Activated CD4-positive, alpha-beta T cell treated with anti-CD3 and anti-CD28 coated beads for 36 hours (primary cell): ENCODE measurements around the gene JARID2. TPM values are rescaled to one million over a fixed set of nuclear protein-coding genes. Genes with fewer than 3 reads are reported as not detected.

Source experiments
- ATAC-seq: fragments of 200-7000 bp; cut with Tn5 transposase; one replicate; pipeline ENCODE4 v1.10.0; 2021; ENCODE audit warnings: mild to moderate bottlenecking, moderate library complexity
- CTCF ChIA-PET: fragments of 350-600 bp; sonication (Branson Sonifier 250); formaldehyde crosslinking; loops from one replicate; lab custom pipeline; 2021; ENCODE audit warnings: antibody characterized with exemption; lab: Charles Lee
- POLR2A ChIA-PET: fragments of 350-600 bp; sonication (Branson Sonifier 250); formaldehyde crosslinking; loops from one replicate; lab custom pipeline; 2021; ENCODE audit warnings: antibody characterized with exemption, inconsistent platforms; lab: Charles Lee
- DNase-seq: peaks from one replicate; pipeline ENCODE4 v3.0.0-alpha.2; 2020
- H3K27ac Mint-ChIP-seq: one replicate; pipeline ENCODE4 v1.8.0; 2021; ENCODE audit warnings: mixed read lengths
- H3K27me3 Mint-ChIP-seq: one replicate; pipeline ENCODE4 v1.8.0; 2021; ENCODE audit warnings: mixed read lengths
- H3K36me3 Mint-ChIP-seq: one replicate; pipeline ENCODE4 v1.8.0; 2021; ENCODE audit warnings: low read depth, mixed read lengths
- H3K4me1 Mint-ChIP-seq: one replicate; pipeline ENCODE4 v1.8.0; 2021; ENCODE audit warnings: mixed read lengths
- H3K4me3 Mint-ChIP-seq: one replicate; pipeline ENCODE4 v1.8.0; 2021; ENCODE audit warnings: mild to moderate bottlenecking, moderate library complexity, mixed read lengths
- H3K9me3 Mint-ChIP-seq: one replicate; pipeline ENCODE4 v1.8.0; 2021; ENCODE audit warnings: low read depth, mixed read lengths
- intact Hi-C, 2 experiments: fragments of 100-400 bp; cut with DNase I in 1 of 2; cut with micrococcal nuclease in 1 of 2; formaldehyde crosslinking; loops; one replicate each; pipeline versions ENCODE4 v1.14.2 to v1.15.1; 2022 to 2024; cut with DNase I, micrococcal nuclease
- total RNA-seq, 2 experiments: library from RNA; stranded (reverse); gene quantifications; one replicate each; pipeline ENCODE4 v1.2.3, GENCODE V29; 2021

JARID2 gene
- total RNA-seq, 2 experiments from 2014 or later, result 43.0 to 48.6 TPM

DNA sequence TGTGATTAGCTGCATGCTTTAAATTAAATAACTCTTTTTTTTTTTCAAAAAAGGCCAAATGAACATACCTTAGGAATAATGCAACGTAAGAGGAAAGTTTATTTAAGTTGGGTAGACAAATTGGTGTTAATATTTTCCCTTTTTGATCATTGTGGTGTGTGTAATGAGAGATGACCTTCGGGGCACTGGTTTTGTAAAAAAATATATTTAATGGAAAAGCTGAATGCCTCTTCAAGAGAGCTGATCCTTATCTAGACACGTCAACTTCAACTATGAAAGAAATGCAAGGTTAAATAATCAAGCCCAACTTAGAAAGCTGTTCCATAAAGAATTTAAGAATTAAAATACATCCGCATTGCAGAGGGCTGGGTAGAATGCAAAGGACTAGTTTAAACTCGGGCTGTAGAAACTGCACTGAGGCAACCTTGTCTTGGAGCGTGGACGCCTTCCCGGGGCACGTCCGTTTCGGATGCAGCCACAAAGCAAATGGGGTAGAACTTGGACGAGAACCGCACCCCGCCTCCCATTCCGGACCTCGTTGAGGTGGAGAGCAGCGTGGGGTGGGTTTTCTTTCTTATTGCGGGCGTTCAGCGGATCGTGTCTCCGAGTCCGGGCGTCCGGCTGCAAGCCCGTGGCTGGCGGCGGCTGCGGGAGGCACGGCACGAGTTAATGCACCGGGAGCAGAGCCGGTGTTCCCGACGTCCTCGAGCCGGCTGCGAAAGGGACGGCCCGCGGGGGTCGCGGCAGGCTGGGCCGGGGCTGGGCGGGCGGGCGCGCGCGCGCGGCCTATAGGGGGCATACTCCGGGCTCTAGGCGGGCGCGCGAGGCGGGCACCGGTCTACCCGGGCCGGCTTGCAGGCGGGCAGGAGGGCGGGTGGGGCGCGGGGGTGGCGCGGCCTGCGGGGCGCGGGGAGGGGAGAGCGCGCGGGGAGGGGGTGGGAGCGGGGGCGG lies 1.9 kb downstream of the JARID2 start:
- Mint-ChIP-seq H3K9me3 (no peaks in the 10 kb centered on the region), H3K4me1 (peaks cover 44% of the 10 kb centered on the region), H3K27ac (peak overlapping the region; percentile 99), H3K36me3 (peaks cover 54% of the 10 kb centered on the region), H3K27me3 (no peaks in the 10 kb centered on the region), H3K4me3 (peak overlapping the region; percentile 92)
- intact Hi-C loops, result loop anchor here (1.0 to 10.0 kb wide), 17 partner anchors 115 to 1630 kb away; partner anchors contain the start of genes CD83 (in 1 of the 2) and NOL7 (in 1 of the 2)
- ATAC-seq, result peak; percentile 8
- DNase-seq, result peak; percentile 79
- POLR2A ChIA-PET, result interaction anchor here (0.6 to 1.3 kb wide), 5 partner anchors 17 to 959 kb away, joined by 3 to 6 read pairs (median 4); no protein-coding TSS in a partner anchor
- CTCF ChIA-PET, result interaction anchor here (0.6 to 1.2 kb wide), 3 partner anchors 8 to 281 kb away, joined by 3 to 4 read pairs (median 4); no protein-coding TSS in a partner anchor

DNA sequence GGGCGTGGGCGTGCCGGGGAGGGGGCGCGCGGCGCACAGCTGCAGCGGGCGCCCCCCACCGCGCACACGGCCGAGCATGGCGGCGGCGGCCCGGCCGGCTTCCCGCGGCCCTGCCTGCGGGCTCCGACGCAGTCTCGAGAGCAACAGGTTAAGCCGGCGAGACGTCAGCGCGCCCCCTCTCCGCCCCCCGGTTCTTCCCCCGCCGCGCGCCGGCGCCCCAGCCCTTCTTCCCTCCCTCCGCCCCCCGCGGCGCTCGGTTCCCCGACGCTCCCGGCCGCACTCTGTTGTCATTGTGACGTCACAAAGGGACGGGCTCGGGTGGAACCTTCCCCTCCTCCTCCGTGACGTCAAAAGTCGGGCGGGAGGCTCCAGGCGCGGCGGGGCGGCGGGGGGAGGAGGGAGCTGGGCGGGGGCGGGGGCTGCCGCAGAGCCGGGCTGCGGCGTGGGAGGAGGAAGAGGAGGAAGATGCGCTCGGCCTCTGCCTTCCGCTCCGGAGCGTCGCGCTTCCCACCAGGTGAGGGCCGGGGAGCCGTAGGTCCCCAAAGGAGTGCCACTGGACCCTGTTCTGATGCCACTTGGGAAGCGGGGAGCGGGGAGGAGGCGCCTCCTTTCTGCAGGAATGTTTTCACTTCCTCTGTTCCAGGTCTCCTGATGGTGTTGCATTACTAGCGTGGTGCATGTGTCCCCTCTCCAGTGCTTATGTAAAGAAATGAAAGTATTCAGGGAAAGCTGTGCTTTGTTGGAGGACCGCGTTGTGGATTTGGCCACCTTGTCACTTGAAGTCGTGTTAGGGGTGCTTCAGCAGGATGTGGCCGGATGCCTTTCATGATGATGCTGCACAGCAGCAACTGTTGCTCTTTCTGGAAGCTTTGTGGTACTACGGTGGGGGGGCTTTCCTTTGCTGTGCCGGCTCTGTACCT lies 2.8 kb downstream of the JARID2 start:
- peaks cover 51% of the 10 kb centered on the region for H3K4me1 Mint-ChIP-seq
- H3K27ac Mint-ChIP-seq, result peak overlapping the region; percentile 100
- H3K9me3 Mint-ChIP-seq, result no peaks in the 10 kb centered on the region
- POLR2A ChIA-PET, result interaction anchor here (0.5 to 1.3 kb wide), 5 partner anchors 52 to 515 kb away, joined by 3 to 6 read pairs (median 4); no protein-coding TSS in a partner anchor
- peaks cover 61% of the 10 kb centered on the region for H3K36me3 Mint-ChIP-seq
- peak; percentile 98 for DNase-seq
- peak overlapping the region; percentile 91 for H3K4me3 Mint-ChIP-seq
- intact Hi-C loops, result loop anchor here (1.0 to 10.0 kb wide), 18 partner anchors 116 to 1631 kb away; partner anchors contain the start of genes CD83 (in 1 of the 2) and NOL7 (in 1 of the 2)
- CTCF ChIA-PET, result no interaction called here
- ATAC-seq, result peak; percentile 42
- H3K27me3 Mint-ChIP-seq, result no peaks in the 10 kb centered on the region

DNA sequence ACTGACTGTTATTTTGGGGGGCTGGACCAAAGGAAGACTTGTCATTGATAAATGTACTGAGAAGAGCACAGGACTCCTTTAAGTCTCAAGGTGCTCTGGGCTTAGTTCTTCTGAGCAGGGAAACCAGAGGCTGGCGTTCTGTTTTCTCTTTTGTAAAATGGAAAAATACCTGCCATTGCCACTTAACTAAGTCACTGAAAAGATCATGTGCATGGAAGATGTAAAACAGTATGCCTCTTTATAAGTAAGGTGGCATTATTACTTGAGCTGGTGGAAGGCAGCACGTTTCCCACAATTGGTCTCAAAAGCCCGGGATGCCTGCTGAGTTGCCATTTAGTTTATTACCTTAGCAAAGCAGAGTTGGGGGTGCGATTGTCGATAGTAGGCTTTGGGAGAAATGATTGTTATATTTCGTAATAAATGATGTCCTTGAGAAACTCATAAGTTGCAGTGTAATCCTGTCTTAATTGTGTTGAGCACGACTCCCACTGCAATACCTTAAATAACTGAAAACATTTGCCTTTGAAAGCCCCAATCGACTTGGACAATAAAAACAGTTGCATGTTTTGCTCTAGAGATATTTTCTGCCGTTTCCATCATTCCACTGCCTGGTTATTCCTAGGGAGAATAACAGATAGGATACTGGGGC lies 3.6 kb downstream of the JARID2 start:
- no peaks in the 10 kb centered on the region for H3K27me3 Mint-ChIP-seq
- no peak for ATAC-seq
- peak overlapping the region; percentile 100 for H3K27ac Mint-ChIP-seq
- H3K4me1 Mint-ChIP-seq, result peaks cover 52% of the 10 kb centered on the region
- DNase-seq, result peak; percentile 20
- H3K9me3 Mint-ChIP-seq, result no peaks in the 10 kb centered on the region
- ChIA-PET CTCF (interaction anchor here (0.6 kb wide), 1 partner anchor 585 kb away, joined by 3 read pairs; no protein-coding TSS in a partner anchor), POLR2A (interaction anchor here (0.5 to 1.1 kb wide), 3 partner anchors 51 to 373 kb away, joined by 3 to 4 read pairs (median 3); no protein-coding TSS in a partner anchor)
- peak overlapping the region; percentile 91 for H3K4me3 Mint-ChIP-seq
- H3K36me3 Mint-ChIP-seq, result peaks cover 69% of the 10 kb centered on the region
- intact Hi-C loops, result loop anchor here (1.0 to 10.0 kb wide), 19 partner anchors 68 to 1632 kb away; partner anchors contain the start of genes CD83 (in 1 of the 2) and NOL7 (in 1 of the 2)

DNA sequence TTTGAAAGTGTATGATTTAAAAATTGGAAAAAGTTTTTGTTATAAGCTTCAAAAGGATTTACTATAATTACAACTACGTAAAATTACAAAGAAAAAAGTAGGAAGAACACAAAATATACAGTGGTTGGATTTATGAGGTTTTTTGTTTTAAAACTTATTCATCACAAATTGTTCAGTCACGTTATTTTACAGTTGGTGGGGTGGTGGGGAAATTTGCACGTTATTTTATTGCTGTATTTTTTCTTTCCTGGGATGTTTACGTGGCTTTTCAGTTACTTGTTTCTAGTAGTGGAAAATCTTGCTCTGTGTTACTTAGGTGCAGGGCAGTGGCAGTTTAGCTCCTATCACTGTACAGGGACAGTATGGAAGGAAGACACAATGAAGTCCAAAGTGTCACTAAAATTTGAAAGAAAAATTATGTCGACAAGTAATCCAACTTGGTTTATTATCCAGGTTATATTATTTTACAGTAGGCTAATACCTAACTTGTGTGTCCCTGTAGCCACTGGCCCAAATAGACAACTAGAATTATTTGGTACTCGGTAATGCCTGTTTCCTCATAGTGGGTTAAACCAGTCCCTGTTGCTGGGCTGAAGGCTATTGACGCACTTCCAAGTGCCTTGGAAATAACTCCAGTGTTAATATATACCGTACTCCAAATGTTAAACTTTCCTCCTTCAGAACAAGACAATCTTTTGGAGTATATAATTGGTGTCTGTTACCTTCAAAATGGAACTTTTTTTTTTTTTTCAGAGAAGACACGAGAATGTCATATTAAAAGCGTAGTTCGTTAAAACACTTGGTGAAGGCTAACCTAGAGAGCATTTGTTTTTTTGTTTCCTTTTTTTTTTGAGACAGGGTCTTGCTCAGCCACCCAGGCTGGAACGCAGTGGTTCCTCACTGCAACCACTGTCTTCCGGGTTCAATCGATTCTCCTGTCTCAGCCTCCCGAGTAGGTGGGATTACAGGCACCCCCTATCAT lies 4.6 kb downstream of the JARID2 start:
- Mint-ChIP-seq H3K4me1 (peaks cover 61% of the 10 kb centered on the region), H3K27me3 (no peaks in the 10 kb centered on the region), H3K36me3 (peaks cover 78% of the 10 kb centered on the region), H3K4me3 (peak overlapping the region; percentile 91), H3K27ac (peak overlapping the region; percentile 100), H3K9me3 (no peaks in the 10 kb centered on the region)
- intact Hi-C loops, result loop anchor here in 1 of 2 experiments (5.0 to 10.0 kb wide), 3 partner anchors 67 to 1126 kb away; no protein-coding TSS in a partner anchor
- ChIA-PET POLR2A (no interaction called here), CTCF (interaction anchor here (0.6 kb wide), 1 partner anchor 586 kb away, joined by 3 read pairs; no protein-coding TSS in a partner anchor)
- DNase-seq (no peak), ATAC-seq (no peak)

DNA sequence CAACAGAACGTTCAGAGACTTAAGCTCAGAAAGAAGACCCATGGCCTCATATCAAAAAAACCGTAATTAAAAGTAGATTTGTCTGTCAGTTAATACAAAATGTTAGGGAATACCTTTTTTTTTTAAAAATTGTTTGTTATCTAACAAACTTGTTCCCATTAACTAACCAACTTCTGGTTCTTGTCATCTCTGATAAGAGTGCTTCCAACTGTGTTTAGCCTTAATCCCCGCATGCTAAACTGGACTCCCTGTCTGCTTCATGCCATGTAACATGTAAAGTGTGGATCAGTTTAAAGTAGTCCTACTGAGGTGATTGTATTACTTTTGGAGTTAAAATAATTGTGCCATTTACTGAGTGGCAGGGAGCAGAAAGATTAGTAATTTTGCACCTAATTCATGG lies 6.3 kb downstream of the JARID2 start:
- no peaks in the 10 kb centered on the region for H3K27me3 Mint-ChIP-seq
- intact Hi-C loops, result loop anchor here (2.0 to 10.0 kb wide), 4 partner anchors 65 to 1127 kb away; no protein-coding TSS in a partner anchor
- ChIA-PET POLR2A (interaction anchor here (0.7 kb wide), 2 partner anchors 194 to 623 kb away, joined by 4 to 5 read pairs; no protein-coding TSS in a partner anchor), CTCF (no interaction called here)
- no peak for ATAC-seq
- no peak for DNase-seq
- peak overlapping the region; percentile 91 for H3K4me3 Mint-ChIP-seq
- peaks cover 79% of the 10 kb centered on the region for H3K4me1 Mint-ChIP-seq
- H3K27ac Mint-ChIP-seq, result peak overlapping the region; percentile 100
- peaks cover 72% of the 10 kb centered on the region for H3K36me3 Mint-ChIP-seq
- no peaks in the 10 kb centered on the region for H3K9me3 Mint-ChIP-seq

DNA sequence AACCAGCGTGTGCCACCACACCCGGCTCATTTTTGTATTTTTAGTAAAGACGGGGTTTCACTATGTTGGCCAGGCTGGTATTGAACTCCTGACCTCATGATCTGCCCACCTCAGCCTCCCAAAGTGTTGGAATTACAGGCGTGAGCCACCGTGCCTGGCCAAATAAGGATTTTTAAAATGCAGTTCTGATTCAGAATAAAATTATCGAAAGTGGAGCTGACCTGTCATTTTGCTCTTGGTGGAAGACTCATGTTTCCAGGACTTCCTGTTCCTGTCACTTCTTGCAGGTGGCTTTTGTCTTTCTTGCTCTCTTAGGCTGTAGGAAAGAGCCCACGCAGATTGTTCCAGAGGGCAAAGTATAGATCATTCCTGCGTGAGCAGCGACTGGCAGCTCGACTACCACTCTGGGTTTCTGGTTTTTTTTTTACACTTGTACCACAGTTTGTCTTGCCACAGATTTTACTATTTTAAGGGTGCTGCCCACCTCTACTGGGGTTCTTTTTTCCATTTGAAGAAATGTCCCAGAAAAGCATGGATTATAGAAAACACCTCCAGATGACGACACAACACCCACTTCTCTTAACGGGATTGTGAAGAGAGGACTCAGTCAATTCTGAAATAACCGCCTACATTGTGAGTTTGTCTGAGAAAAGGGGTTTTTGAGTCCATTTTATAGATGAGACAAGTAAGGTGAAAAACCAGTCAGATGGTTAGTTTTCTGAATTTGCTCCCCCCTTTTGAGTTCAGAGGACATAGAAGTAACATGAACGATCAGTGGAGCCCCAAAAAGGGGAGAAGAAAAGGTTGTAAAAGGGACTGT lies 7.5 kb downstream of the JARID2 start:
- ATAC-seq (peak; percentile 24), DNase-seq (peak; percentile 57)
- Mint-ChIP-seq H3K4me3 (peak overlapping the region; percentile 91), H3K27me3 (no peaks in the 10 kb centered on the region), H3K27ac (peak overlapping the region; percentile 100), H3K4me1 (peaks cover 91% of the 10 kb centered on the region), H3K36me3 (peaks cover 75% of the 10 kb centered on the region), H3K9me3 (peaks cover 3% of the 10 kb centered on the region)
- ChIA-PET CTCF (interaction anchor here (0.8 to 1.0 kb wide), 3 partner anchors 11 to 148 kb away, joined by 3 to 4 read pairs (median 4); no protein-coding TSS in a partner anchor), POLR2A (interaction anchor here (0.7 to 1.0 kb wide), 3 partner anchors 135 to 518 kb away, joined by 3 to 6 read pairs (median 4); no protein-coding TSS in a partner anchor)
- intact Hi-C loops, result loop anchor here (1.0 to 10.0 kb wide), 6 partner anchors 48 to 1129 kb away; no protein-coding TSS in a partner anchor

DNA sequence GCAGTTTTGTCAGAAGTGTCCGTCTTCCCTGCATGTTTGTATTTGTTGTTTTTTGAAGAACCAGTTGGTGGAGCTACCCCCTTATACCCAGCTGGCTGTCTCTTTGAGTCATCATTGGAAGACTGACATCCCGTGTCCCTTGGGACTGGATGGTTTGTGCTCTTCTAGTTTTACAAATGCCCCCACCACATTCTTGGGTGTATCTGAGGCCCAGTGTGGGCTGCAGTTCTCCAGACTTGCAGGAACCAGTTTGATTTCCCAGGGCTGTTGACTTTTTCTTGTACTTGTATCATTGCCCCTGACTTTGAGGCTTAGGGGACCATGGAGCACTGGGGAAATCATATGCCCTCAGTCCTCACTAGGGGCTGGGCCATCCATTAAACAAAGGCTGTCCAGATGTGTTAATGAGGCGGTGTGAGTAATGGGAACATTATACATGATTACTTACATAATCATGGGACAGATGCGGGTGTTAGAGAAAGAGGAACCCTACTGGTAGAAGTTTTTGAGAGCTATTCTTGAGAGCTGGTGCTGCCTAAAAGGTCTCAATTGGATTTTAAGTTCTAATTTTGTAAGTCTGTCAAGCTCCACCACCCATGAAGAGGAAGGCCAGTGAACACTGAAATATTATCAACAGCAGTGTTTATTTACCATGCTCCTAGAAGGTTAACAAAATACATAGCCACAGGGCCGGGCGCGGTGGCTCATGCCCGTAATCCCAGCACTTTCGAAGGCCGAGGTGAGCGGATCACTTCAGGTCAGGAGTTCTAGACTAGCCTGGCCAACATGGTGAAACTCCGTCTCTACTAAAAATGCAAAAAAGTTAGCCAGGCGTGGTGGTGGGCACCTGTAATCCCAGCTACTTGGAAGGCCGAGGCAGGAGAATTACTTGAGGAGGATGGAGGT lies 8.5 kb downstream of the JARID2 start:
- Mint-ChIP-seq H3K9me3 (peaks cover 3% of the 10 kb centered on the region), H3K27me3 (no peaks in the 10 kb centered on the region), H3K36me3 (peaks cover 76% of the 10 kb centered on the region), H3K4me1 (peaks cover 98% of the 10 kb centered on the region), H3K27ac (peak overlapping the region; percentile 100), H3K4me3 (peak overlapping the region; percentile 91)
- intact Hi-C loops, result loop anchor here in 1 of 2 experiments (5.0 to 10.0 kb wide), 3 partner anchors 63 to 1130 kb away; no protein-coding TSS in a partner anchor
- no peak for ATAC-seq
- POLR2A ChIA-PET, result interaction anchor here (1.0 kb wide), 1 partner anchor 519 kb away, joined by 3 read pairs; no protein-coding TSS in a partner anchor
- no peak for DNase-seq
- CTCF ChIA-PET, result interaction anchor here (0.9 to 1.4 kb wide), 3 partner anchors 14 to 147 kb away, joined by 4 to 5 read pairs (median 4); no protein-coding TSS in a partner anchor
